Liver (tissue), 2 donors: ENCODE data around the gene CRACR2A.

Experiments used
- YY1 ChIP-seq: IDR thresholded peaks from 2 replicates; pipeline ENCODE4 v1.6.1; 2016; ENCODE audit warnings: antibody characterized with exemption, mild to moderate bottlenecking
- TF ChIP-seq, protein P1 (sequence below): fragments of 150-350 bp; IDR thresholded peaks from 2 replicates; pipeline ENCODE4 v1.5.1; 2017; ENCODE audit warnings: improper control_type of control experiment, low read depth, low read length; ENCODE audit not compliant: missing input control
- TF ChIP-seq, protein P2 (sequence below): IDR thresholded peaks from 2 replicates; pipeline ENCODE4 v1.6.1; 2016; ENCODE audit warnings: antibody characterized with exemption, mild to moderate bottlenecking
- donor health status: healthy.

DNA sequence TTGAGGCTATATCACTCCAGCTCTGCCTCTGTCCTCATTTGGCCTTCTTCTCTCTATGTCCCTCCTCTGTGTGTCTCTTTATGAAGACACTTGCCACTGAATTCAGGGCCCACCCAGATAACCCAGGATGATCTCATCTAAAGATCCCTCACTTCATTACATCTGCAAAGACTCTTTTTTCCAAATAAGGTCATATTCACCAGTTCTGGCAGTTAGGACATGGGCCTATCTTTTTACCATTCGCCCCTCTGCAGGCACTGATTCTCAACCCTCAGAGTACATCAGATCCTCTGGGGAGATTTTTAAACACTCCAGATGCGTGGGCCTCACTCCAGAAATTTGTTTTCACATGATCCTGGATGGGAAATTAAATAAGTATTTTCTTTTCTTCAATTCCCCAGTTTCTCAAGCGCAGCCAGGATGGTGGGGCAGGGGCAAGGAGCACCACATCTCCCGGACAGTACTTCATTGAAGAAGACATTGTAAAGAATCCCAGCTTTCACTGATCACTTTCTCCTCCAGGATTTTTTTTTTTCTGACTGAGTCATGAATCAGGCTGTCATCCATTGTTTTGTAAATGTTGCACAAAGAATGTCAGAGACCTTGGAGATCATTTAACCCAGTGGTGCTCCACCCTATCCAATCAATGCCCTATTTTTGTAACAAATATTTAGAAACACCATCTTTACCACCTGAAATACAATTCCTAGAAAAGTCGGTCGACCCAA, 27.4 kb downstream of the CRACR2A start:
- TF ChIP-seq, protein P1, sequence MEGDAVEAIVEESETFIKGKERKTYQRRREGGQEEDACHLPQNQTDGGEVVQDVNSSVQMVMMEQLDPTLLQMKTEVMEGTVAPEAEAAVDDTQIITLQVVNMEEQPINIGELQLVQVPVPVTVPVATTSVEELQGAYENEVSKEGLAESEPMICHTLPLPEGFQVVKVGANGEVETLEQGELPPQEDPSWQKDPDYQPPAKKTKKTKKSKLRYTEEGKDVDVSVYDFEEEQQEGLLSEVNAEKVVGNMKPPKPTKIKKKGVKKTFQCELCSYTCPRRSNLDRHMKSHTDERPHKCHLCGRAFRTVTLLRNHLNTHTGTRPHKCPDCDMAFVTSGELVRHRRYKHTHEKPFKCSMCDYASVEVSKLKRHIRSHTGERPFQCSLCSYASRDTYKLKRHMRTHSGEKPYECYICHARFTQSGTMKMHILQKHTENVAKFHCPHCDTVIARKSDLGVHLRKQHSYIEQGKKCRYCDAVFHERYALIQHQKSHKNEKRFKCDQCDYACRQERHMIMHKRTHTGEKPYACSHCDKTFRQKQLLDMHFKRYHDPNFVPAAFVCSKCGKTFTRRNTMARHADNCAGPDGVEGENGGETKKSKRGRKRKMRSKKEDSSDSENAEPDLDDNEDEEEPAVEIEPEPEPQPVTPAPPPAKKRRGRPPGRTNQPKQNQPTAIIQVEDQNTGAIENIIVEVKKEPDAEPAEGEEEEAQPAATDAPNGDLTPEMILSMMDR: no peak
- no peak for TF ChIP-seq YY1
- TF ChIP-seq, protein P2, sequence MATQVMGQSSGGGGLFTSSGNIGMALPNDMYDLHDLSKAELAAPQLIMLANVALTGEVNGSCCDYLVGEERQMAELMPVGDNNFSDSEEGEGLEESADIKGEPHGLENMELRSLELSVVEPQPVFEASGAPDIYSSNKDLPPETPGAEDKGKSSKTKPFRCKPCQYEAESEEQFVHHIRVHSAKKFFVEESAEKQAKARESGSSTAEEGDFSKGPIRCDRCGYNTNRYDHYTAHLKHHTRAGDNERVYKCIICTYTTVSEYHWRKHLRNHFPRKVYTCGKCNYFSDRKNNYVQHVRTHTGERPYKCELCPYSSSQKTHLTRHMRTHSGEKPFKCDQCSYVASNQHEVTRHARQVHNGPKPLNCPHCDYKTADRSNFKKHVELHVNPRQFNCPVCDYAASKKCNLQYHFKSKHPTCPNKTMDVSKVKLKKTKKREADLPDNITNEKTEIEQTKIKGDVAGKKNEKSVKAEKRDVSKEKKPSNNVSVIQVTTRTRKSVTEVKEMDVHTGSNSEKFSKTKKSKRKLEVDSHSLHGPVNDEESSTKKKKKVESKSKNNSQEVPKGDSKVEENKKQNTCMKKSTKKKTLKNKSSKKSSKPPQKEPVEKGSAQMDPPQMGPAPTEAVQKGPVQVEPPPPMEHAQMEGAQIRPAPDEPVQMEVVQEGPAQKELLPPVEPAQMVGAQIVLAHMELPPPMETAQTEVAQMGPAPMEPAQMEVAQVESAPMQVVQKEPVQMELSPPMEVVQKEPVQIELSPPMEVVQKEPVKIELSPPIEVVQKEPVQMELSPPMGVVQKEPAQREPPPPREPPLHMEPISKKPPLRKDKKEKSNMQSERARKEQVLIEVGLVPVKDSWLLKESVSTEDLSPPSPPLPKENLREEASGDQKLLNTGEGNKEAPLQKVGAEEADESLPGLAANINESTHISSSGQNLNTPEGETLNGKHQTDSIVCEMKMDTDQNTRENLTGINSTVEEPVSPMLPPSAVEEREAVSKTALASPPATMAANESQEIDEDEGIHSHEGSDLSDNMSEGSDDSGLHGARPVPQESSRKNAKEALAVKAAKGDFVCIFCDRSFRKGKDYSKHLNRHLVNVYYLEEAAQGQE: no peak
